MM.1S (cell line): ENCODE results near the gene VTA1.

Source experiments
- EZH2 ChIP-seq: fragments of 300-600 bp; sonication (generic); optimal IDR thresholded peaks from 2 replicates; pipeline ENCODE3; 2017; ENCODE audit warnings: low read depth, mild to moderate bottlenecking, antibody characterized with exemption, low read length, mixed read lengths
- EZH2phosphoT487 ChIP-seq: fragments of 300-600 bp; sonication (generic); IDR thresholded peaks from 2 replicates; pipeline ENCODE4 v1.6.1; 2018; ENCODE audit warnings: antibody characterized with exemption, low read length
- TF ChIP-seq, protein P1 (sequence below): fragments of 300-600 bp; sonication (generic); IDR thresholded peaks from 2 replicates; pipeline ENCODE4 v1.5.1; 2016; ENCODE audit warnings: antibody characterized with exemption, low read length, mixed read lengths

DNA sequence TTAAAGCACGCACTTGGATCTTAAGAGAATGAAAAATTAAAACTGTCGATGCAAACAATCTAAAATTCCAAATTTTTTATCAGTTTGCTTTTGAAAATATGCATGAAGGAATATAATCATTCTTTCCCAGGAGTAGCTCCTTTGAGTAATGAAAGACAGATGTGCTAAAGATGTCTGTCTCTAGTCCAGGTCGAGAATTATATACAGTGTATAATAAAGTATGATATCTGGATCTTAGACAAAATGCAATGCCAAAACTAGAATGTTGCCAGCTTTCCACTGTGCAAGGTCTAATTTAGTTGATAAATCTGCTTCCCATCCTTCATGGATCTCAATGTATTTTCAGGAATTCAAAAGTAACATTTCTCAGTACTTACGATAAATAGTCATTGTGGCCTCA is 89.6 kb downstream of the VTA1 start:
- TF ChIP-seq EZH2, result no peak
- TF ChIP-seq, protein P1, sequence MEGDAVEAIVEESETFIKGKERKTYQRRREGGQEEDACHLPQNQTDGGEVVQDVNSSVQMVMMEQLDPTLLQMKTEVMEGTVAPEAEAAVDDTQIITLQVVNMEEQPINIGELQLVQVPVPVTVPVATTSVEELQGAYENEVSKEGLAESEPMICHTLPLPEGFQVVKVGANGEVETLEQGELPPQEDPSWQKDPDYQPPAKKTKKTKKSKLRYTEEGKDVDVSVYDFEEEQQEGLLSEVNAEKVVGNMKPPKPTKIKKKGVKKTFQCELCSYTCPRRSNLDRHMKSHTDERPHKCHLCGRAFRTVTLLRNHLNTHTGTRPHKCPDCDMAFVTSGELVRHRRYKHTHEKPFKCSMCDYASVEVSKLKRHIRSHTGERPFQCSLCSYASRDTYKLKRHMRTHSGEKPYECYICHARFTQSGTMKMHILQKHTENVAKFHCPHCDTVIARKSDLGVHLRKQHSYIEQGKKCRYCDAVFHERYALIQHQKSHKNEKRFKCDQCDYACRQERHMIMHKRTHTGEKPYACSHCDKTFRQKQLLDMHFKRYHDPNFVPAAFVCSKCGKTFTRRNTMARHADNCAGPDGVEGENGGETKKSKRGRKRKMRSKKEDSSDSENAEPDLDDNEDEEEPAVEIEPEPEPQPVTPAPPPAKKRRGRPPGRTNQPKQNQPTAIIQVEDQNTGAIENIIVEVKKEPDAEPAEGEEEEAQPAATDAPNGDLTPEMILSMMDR, result no peak
- TF ChIP-seq EZH2phosphoT487, result no peak
